Measurements from ENCODE around the gene PEX3. TPM values are rescaled to one million over a fixed set of nuclear protein-coding genes. Genes with fewer than 3 reads are reported as not detected.

PEX3 gene
- total RNA-seq, 2 experiments from 2014 or later: 17.9 to 18.4 TPM

GRCh38 chr6:143516690-143517446, 66.3 kb downstream of the PEX3 start:
- peaks cover 2% of the 10 kb centered on the region for H3K36me3 Mint-ChIP-seq
- H3K9me3 Mint-ChIP-seq (ENCODE audit: low read depth): no peaks in the 10 kb centered on the region
- no peak overlapping the region for H3K27ac Mint-ChIP-seq
- H3K27me3 Mint-ChIP-seq: no peaks in the 10 kb centered on the region
- H3K4me1 Mint-ChIP-seq: peaks cover 27% of the 10 kb centered on the region
- ATAC-seq (no peak), DNase-seq (no peak)
- H3K4me3 Mint-ChIP-seq: no peak overlapping the region
- CTCF ChIA-PET: no interaction called here

- DNase-seq (no peak), ATAC-seq (no peak)
- Mint-ChIP-seq H3K27me3 (no peaks in the 10 kb centered on the region), H3K4me1 (peaks cover 24% of the 10 kb centered on the region), H3K36me3 (peaks cover 2% of the 10 kb centered on the region), H3K9me3 (ENCODE audit: low read depth) (no peaks in the 10 kb centered on the region), H3K27ac (no peak overlapping the region), H3K4me3 (no peak overlapping the region)
- CTCF ChIA-PET: no interaction called here
These were observed 66.8 kb downstream of the PEX3 start for GRCh38 chr6:143517447-143517773.

GRCh38 chr6:143522039-143522600, 71.5 kb downstream of the PEX3 start:
- CTCF ChIA-PET: interaction anchor here (2.6 kb wide), 1 partner anchor 9 kb away, joined by 12 read pairs; no protein-coding TSS in a partner anchor
- peaks cover 2% of the 10 kb centered on the region for H3K9me3 Mint-ChIP-seq (ENCODE audit: low read depth)
- peaks cover 2% of the 10 kb centered on the region for H3K36me3 Mint-ChIP-seq
- H3K4me3 Mint-ChIP-seq: no peak overlapping the region
- no peak overlapping the region for H3K27ac Mint-ChIP-seq
- peaks cover 7% of the 10 kb centered on the region for H3K4me1 Mint-ChIP-seq
- ATAC-seq (no peak), DNase-seq (no peak)
- H3K27me3 Mint-ChIP-seq: no peaks in the 10 kb centered on the region

- Mint-ChIP-seq H3K36me3 (peaks cover 4% of the 10 kb centered on the region), H3K9me3 (ENCODE audit: low read depth) (peaks cover 2% of the 10 kb centered on the region), H3K27ac (no peak overlapping the region), H3K4me3 (no peak overlapping the region), H3K27me3 (no peaks in the 10 kb centered on the region), H3K4me1 (peaks cover 12% of the 10 kb centered on the region)
- ATAC-seq (no peak), DNase-seq (no peak)
- CTCF ChIA-PET: interaction anchor here (1.3 kb wide), 1 partner anchor 12 kb away, joined by 4 read pairs; no protein-coding TSS in a partner anchor
These were observed 74.8 kb downstream of the PEX3 start for GRCh38 chr6:143525356-143525755.

GRCh38 chr6:143527677-143528076, 77.1 kb downstream of the PEX3 start:
- DNase-seq (no peak), ATAC-seq (no peak)
- Mint-ChIP-seq H3K27me3 (no peaks in the 10 kb centered on the region), H3K4me3 (no peak overlapping the region), H3K27ac (no peak overlapping the region), H3K9me3 (ENCODE audit: low read depth) (peaks cover 2% of the 10 kb centered on the region), H3K4me1 (peaks cover 7% of the 10 kb centered on the region), H3K36me3 (peaks cover 4% of the 10 kb centered on the region)
- CTCF ChIA-PET: no interaction called here

- CTCF ChIA-PET: interaction anchor here (5.2 kb wide), 1 partner anchor 16 kb away, joined by 18 read pairs; the partner anchor contains the start of gene FUCA2
- peaks cover 2% of the 10 kb centered on the region for H3K9me3 Mint-ChIP-seq (ENCODE audit: low read depth)
- no peak overlapping the region for H3K4me3 Mint-ChIP-seq
- DNase-seq (no peak), ATAC-seq (no peak)
- peaks cover 4% of the 10 kb centered on the region for H3K36me3 Mint-ChIP-seq
- H3K27me3 Mint-ChIP-seq: no peaks in the 10 kb centered on the region
- H3K27ac Mint-ChIP-seq: peak overlapping the region; percentile 34
- peaks cover 7% of the 10 kb centered on the region for H3K4me1 Mint-ChIP-seq
These were observed 77.7 kb downstream of the PEX3 start for GRCh38 chr6:143528164-143528811.

GRCh38 chr6:143529095-143529494, 78.5 kb downstream of the PEX3 start:
- Mint-ChIP-seq H3K27ac (no peak overlapping the region), H3K4me1 (peaks cover 7% of the 10 kb centered on the region), H3K4me3 (no peak overlapping the region), H3K36me3 (peaks cover 1% of the 10 kb centered on the region), H3K27me3 (no peaks in the 10 kb centered on the region), H3K9me3 (ENCODE audit: low read depth) (no peaks in the 10 kb centered on the region)
- DNase-seq: no peak
- CTCF ChIA-PET: interaction anchor here (0.7 to 5.2 kb wide), 4 partner anchors 8 to 623 kb away, joined by 3 to 18 read pairs (median 3); partner anchors contain the start of gene FUCA2
- ATAC-seq: peak; percentile 27

- Mint-ChIP-seq H3K4me1 (peaks cover 13% of the 10 kb centered on the region), H3K27ac (no peak overlapping the region), H3K36me3 (peaks cover 1% of the 10 kb centered on the region), H3K4me3 (no peak overlapping the region), H3K9me3 (ENCODE audit: low read depth) (no peaks in the 10 kb centered on the region), H3K27me3 (no peaks in the 10 kb centered on the region)
- no peak for ATAC-seq
- CTCF ChIA-PET: interaction anchor here (1.3 to 5.2 kb wide), 2 partner anchors 11 to 19 kb away, joined by 4 to 18 read pairs; partner anchors contain the start of gene FUCA2
- no peak for DNase-seq
These were observed 81.3 kb downstream of the PEX3 start for GRCh38 chr6:143531720-143532499.

GRCh38 chr6:143535189-143535614, 84.6 kb downstream of the PEX3 start:
- no peak for ATAC-seq
- Mint-ChIP-seq H3K9me3 (ENCODE audit: low read depth) (no peaks in the 10 kb centered on the region), H3K27ac (no peak overlapping the region), H3K27me3 (no peaks in the 10 kb centered on the region), H3K36me3 (no peaks in the 10 kb centered on the region), H3K4me3 (no peak overlapping the region), H3K4me1 (peaks cover 27% of the 10 kb centered on the region)
- CTCF ChIA-PET: interaction anchor here (1.9 kb wide), 1 partner anchor 22 kb away, joined by 7 read pairs; no protein-coding TSS in a partner anchor
- no peak for DNase-seq

- H3K36me3 Mint-ChIP-seq: no peaks in the 10 kb centered on the region
- ATAC-seq: peak; percentile 72
- H3K27me3 Mint-ChIP-seq: no peaks in the 10 kb centered on the region
- peak overlapping the region; percentile 65 for H3K4me3 Mint-ChIP-seq
- H3K9me3 Mint-ChIP-seq (ENCODE audit: low read depth): no peaks in the 10 kb centered on the region
- H3K4me1 Mint-ChIP-seq: peaks cover 34% of the 10 kb centered on the region
- peak; percentile 69 for DNase-seq
- CTCF ChIA-PET: interaction anchor here (0.9 to 1.9 kb wide), 4 partner anchors 13 to 109 kb away, joined by 3 to 7 read pairs (median 4); partner anchors contain the start of gene FUCA2
- peak overlapping the region; percentile 70 for H3K27ac Mint-ChIP-seq
These were observed 85.9 kb downstream of the PEX3 start for GRCh38 chr6:143536461-143536865.

GRCh38 chr6:143536866-143537691, 86.5 kb downstream of the PEX3 start:
- DNase-seq (peak; percentile 73), ATAC-seq (peak; percentile 75)
- peak overlapping the region; percentile 82 for H3K4me3 Mint-ChIP-seq
- peaks cover 35% of the 10 kb centered on the region for H3K4me1 Mint-ChIP-seq
- no peaks in the 10 kb centered on the region for H3K36me3 Mint-ChIP-seq
- no peaks in the 10 kb centered on the region for H3K27me3 Mint-ChIP-seq
- peak overlapping the region; percentile 79 for H3K27ac Mint-ChIP-seq
- H3K9me3 Mint-ChIP-seq (ENCODE audit: low read depth): no peaks in the 10 kb centered on the region
- CTCF ChIA-PET: interaction anchor here (0.9 to 2.0 kb wide), 8 partner anchors 8 to 110 kb away, joined by 3 to 15 read pairs (median 4); partner anchors contain the start of gene FUCA2

GRCh38 chr6:143538374-143538773, 87.8 kb downstream of the PEX3 start:
- peaks cover 44% of the 10 kb centered on the region for H3K4me1 Mint-ChIP-seq
- DNase-seq (no peak), ATAC-seq (no peak)
- no peaks in the 10 kb centered on the region for H3K36me3 Mint-ChIP-seq
- CTCF ChIA-PET: interaction anchor here (1.3 to 2.0 kb wide), 4 partner anchors 18 to 37 kb away, joined by 4 to 15 read pairs (median 5); partner anchors contain the start of gene FUCA2
- peak overlapping the region; percentile 82 for H3K4me3 Mint-ChIP-seq
- peak overlapping the region; percentile 79 for H3K27ac Mint-ChIP-seq
- no peaks in the 10 kb centered on the region for H3K27me3 Mint-ChIP-seq
- H3K9me3 Mint-ChIP-seq (ENCODE audit: low read depth): no peaks in the 10 kb centered on the region
